ENCODE data around the gene GPR160.

DNA sequence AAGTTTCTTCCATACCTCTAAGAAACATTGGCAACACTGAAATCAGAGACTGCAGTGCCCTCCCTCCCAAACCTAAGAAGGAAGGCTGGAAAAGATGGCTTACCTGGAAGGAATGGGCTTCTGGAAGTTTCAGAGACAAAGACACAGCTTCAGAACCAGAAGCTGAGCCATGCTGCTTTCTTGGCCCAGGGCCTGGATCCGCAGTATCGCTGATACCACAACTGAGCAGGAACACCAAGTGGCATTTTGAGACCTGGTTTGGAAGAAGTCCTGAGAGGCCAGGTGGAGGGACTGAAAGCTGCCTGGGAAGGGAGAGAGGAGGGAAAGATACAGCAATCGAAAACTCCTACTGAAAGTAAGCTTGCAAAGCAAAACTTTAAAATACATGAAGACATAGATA is 19.8 kb downstream of the GPR160 start:
- TF ChIP-seq, protein P1, sequence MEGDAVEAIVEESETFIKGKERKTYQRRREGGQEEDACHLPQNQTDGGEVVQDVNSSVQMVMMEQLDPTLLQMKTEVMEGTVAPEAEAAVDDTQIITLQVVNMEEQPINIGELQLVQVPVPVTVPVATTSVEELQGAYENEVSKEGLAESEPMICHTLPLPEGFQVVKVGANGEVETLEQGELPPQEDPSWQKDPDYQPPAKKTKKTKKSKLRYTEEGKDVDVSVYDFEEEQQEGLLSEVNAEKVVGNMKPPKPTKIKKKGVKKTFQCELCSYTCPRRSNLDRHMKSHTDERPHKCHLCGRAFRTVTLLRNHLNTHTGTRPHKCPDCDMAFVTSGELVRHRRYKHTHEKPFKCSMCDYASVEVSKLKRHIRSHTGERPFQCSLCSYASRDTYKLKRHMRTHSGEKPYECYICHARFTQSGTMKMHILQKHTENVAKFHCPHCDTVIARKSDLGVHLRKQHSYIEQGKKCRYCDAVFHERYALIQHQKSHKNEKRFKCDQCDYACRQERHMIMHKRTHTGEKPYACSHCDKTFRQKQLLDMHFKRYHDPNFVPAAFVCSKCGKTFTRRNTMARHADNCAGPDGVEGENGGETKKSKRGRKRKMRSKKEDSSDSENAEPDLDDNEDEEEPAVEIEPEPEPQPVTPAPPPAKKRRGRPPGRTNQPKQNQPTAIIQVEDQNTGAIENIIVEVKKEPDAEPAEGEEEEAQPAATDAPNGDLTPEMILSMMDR (IDR thresholded peaks at IDR 0.05; ENCODE audit: poor library complexity, severe bottlenecking), result no peak
- no peak for TF ChIP-seq POLR2AphosphoS5 (IDR thresholded peaks at IDR 0.05)
- TF ChIP-seq, protein P2, sequence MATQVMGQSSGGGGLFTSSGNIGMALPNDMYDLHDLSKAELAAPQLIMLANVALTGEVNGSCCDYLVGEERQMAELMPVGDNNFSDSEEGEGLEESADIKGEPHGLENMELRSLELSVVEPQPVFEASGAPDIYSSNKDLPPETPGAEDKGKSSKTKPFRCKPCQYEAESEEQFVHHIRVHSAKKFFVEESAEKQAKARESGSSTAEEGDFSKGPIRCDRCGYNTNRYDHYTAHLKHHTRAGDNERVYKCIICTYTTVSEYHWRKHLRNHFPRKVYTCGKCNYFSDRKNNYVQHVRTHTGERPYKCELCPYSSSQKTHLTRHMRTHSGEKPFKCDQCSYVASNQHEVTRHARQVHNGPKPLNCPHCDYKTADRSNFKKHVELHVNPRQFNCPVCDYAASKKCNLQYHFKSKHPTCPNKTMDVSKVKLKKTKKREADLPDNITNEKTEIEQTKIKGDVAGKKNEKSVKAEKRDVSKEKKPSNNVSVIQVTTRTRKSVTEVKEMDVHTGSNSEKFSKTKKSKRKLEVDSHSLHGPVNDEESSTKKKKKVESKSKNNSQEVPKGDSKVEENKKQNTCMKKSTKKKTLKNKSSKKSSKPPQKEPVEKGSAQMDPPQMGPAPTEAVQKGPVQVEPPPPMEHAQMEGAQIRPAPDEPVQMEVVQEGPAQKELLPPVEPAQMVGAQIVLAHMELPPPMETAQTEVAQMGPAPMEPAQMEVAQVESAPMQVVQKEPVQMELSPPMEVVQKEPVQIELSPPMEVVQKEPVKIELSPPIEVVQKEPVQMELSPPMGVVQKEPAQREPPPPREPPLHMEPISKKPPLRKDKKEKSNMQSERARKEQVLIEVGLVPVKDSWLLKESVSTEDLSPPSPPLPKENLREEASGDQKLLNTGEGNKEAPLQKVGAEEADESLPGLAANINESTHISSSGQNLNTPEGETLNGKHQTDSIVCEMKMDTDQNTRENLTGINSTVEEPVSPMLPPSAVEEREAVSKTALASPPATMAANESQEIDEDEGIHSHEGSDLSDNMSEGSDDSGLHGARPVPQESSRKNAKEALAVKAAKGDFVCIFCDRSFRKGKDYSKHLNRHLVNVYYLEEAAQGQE (IDR thresholded peaks at IDR 0.05; ENCODE audit: borderline replicate concordance), result no peak
- no peak for TF ChIP-seq EZH2 (IDR thresholded peaks at IDR 0.05; ENCODE audit: borderline replicate concordance, insufficient read depth, low read length, poor library complexity, severe bottlenecking)
- TF ChIP-seq TAF1 (IDR thresholded peaks at IDR 0.05; ENCODE audit: low read depth), result no peak
- no peak for TF ChIP-seq MXI1 (conservative IDR thresholded peaks at IDR 0.05; ENCODE audit: poor library complexity, severe bottlenecking)
- no peak for TF ChIP-seq RAD21 (conservative IDR thresholded peaks at IDR 0.05)
- TF ChIP-seq EP300 (conservative IDR thresholded peaks at IDR 0.05; ENCODE audit: poor library complexity, severe bottlenecking), result no peak
- no peak for TF ChIP-seq SMC3 (conservative IDR thresholded peaks at IDR 0.05; ENCODE audit: poor library complexity)
